SK-N-SH (cell line): ENCODE measurements around the gene AQP3. TPM values are rescaled to one million over a fixed set of nuclear protein-coding genes. Genes with fewer than 3 reads are reported as not detected.

Experiments used
- CTCF ChIA-PET: fragments of 300-600, 350-600 bp; formaldehyde crosslinking; extraction: SDS; loops from one replicate; lab custom pipeline; 2021; lab: Yijun Ruan, JAX
- POLR2A ChIA-PET: fragments of 350-600 bp; sonication (Branson Sonifier 250); formaldehyde crosslinking; extraction: SDS; loops from one replicate; lab custom pipeline; 2020; ENCODE audit warnings: antibody characterized with exemption, inconsistent platforms; lab: Yijun Ruan, JAX
- DNase-seq: peaks from one replicate; pipeline ENCODE4 v3.0.0; 2012
- H2AFZ ChIP-seq: fragments of 200-600 bp; sonication (generic); 2 replicates; pipeline ENCODE4 v1.8.1; 2016; ENCODE audit warnings: antibody characterized with exemption, mild to moderate bottlenecking, low read depth
- H3F3A ChIP-seq: fragments of 200-600 bp; sonication (generic); replicated peaks from 2 replicates; pipeline ENCODE3; 2016; ENCODE audit warnings: antibody characterized with exemption, mild to moderate bottlenecking; ENCODE audit not compliant: insufficient read depth
- H3K27ac ChIP-seq, 2 experiments: fragments of 200-500 bp in 1 of 2; fragments of 200-600 bp in 1 of 2; sonication (Bioruptor generic) in 1 of 2; sonication (generic), shearing (Covaris generic) in 1 of 2; 2 replicates each; pipeline versions ENCODE4 v1.5.1 to v1.6.1; 2014 to 2016; ENCODE audit warnings: low read depth in 2 of 2, inconsistent platforms in 1 of 2, low read length in 1 of 2, mild to moderate bottlenecking in 1 of 2, mixed read lengths in 1 of 2
- H3K27me3 ChIP-seq: fragments of 200-600 bp; sonication (generic), shearing (Covaris generic); 2 replicates; pipeline ENCODE4 v1.6.1; 2016; ENCODE audit warnings: mixed run types; ENCODE audit not compliant: insufficient read depth
- H3K36me3 ChIP-seq, 2 experiments: fragments of 200-500 bp in 1 of 2; fragments of 200-600 bp in 1 of 2; sonication (Bioruptor generic) in 1 of 2; sonication (generic) in 1 of 2; replicated peaks in 1 of 2; 2 replicates each; pipeline versions ENCODE3 to v1.5.1; 2014 to 2016; ENCODE audit warnings: low read length in 1 of 2, mild to moderate bottlenecking in 1 of 2; ENCODE audit not compliant: insufficient read depth in 2 of 2, control insufficient read depth in 1 of 2
- H3K4me1 ChIP-seq, 2 experiments: fragments of 200-500 bp in 1 of 2; fragments of 200-600 bp in 1 of 2; sonication (Bioruptor generic) in 1 of 2; sonication (generic), shearing (Covaris generic) in 1 of 2; 2 replicates each; pipeline versions ENCODE4 v1.5.1 to v1.6.1; 2014 to 2016; ENCODE audit warnings: low read depth in 1 of 2, low read length in 1 of 2, mixed run types in 1 of 2; ENCODE audit not compliant: insufficient read depth in 2 of 2, control insufficient read depth in 1 of 2
- H3K4me2 ChIP-seq: fragments of 200-600 bp; sonication (generic), shearing (Covaris generic); 2 replicates; pipeline ENCODE4 v1.6.1; 2017; ENCODE audit warnings: mixed run types
- H3K4me3 ChIP-seq, 2 experiments: fragments of 200-500 bp in 1 of 2; fragments of 200-600 bp in 1 of 2; sonication (Bioruptor generic) in 1 of 2; sonication (generic), shearing (Covaris generic) in 1 of 2; 2 replicates each; pipeline versions ENCODE4 v1.5.1 to v1.8.1; 2014 to 2016; ENCODE audit warnings: low read depth in 2 of 2, inconsistent platforms in 1 of 2, low read length in 1 of 2, mild to moderate bottlenecking in 1 of 2, mixed read lengths in 1 of 2, moderate library complexity in 1 of 2
- H3K79me2 ChIP-seq: fragments of 200-600 bp; sonication (generic); 2 replicates; pipeline ENCODE4 v1.8.1; 2017; ENCODE audit warnings: mild to moderate bottlenecking; ENCODE audit not compliant: insufficient read depth
- H3K9ac ChIP-seq: fragments of 200-600 bp; sonication (generic); 2 replicates; pipeline ENCODE4 v1.6.1; 2017; ENCODE audit warnings: mixed run types
- H3K9me2 ChIP-seq: fragments of 200-600 bp; sonication (generic); 2 replicates; pipeline ENCODE4 v1.6.1; 2017; ENCODE audit warnings: mixed run types
- H3K9me3 ChIP-seq: fragments of 200-600 bp; sonication (generic); 2 replicates; pipeline ENCODE4 v1.6.1; 2017; ENCODE audit warnings: mixed run types, mild to moderate bottlenecking, moderate library complexity
- H4K20me1 ChIP-seq: fragments of 200-600 bp; sonication (generic); 2 replicates; pipeline ENCODE4 v1.6.1; 2017; ENCODE audit warnings: mild to moderate bottlenecking, mixed run types; ENCODE audit not compliant: insufficient read depth
- CHD2 ChIP-seq: fragments of 150-350 bp; IDR thresholded peaks from 2 replicates; pipeline ENCODE4 v1.6.1; 2018; ENCODE audit warnings: low read length; ENCODE audit not compliant: partially characterized antibody
- ELF1 ChIP-seq: IDR thresholded peaks from 2 replicates; pipeline ENCODE4 v1.4.0; 2012
- EP300 ChIP-seq, 2 experiments: IDR thresholded peaks; 2 replicates each; pipeline versions ENCODE4 v1.4.0 to v1.6.1; 2012; ENCODE audit warnings: borderline replicate concordance in 1 of 2, low read depth in 1 of 2, low read length in 1 of 2
- FOSL2 ChIP-seq: IDR thresholded peaks from 2 replicates; pipeline ENCODE4 v1.4.0; 2012; ENCODE audit warnings: low read depth, mild to moderate bottlenecking, moderate library complexity, borderline replicate concordance
- FOXM1 ChIP-seq: IDR thresholded peaks from 2 replicates; pipeline ENCODE4 v1.4.0; 2012; ENCODE audit warnings: low read depth, mild to moderate bottlenecking
- GABPA ChIP-seq: IDR thresholded peaks from 2 replicates; pipeline ENCODE4 v1.4.0; 2012; ENCODE audit warnings: low read depth, mild to moderate bottlenecking
- IRF3 ChIP-seq: fragments of 150-350 bp; IDR thresholded peaks from 2 replicates; pipeline ENCODE4 v1.6.1; 2016; ENCODE audit warnings: mild to moderate bottlenecking, low read depth, low read length
- MAX ChIP-seq: IDR thresholded peaks from 2 replicates; pipeline ENCODE4 v1.4.0; 2012; ENCODE audit warnings: low read depth
- MEF2A ChIP-seq: IDR thresholded peaks from 2 replicates; pipeline ENCODE4 v1.4.0; 2012; ENCODE audit warnings: low read depth, borderline replicate concordance
- MXI1 ChIP-seq: IDR thresholded peaks from 2 replicates; pipeline ENCODE4 v1.6.1; 2012; ENCODE audit warnings: mild to moderate bottlenecking, low read depth, low read length, improper control_type of control experiment
- PBX3 ChIP-seq: IDR thresholded peaks from 2 replicates; pipeline ENCODE4; 2012
- POLR2AphosphoS5 ChIP-seq: IDR thresholded peaks from 2 replicates; pipeline ENCODE4 v1.6.1; 2012; ENCODE audit warnings: low read depth, low read length
- RCOR1 ChIP-seq: fragments of 150-350 bp; IDR thresholded peaks from 2 replicates; pipeline ENCODE4 v1.6.1; 2017; ENCODE audit warnings: antibody characterized with exemption, low read length
- RFX5 ChIP-seq: IDR thresholded peaks from 2 replicates; pipeline ENCODE4 v1.6.1; 2012; ENCODE audit warnings: mild to moderate bottlenecking, improper control_type of control experiment, low read length
- SIN3A ChIP-seq: IDR thresholded peaks from 2 replicates; pipeline ENCODE4 v1.6.1; 2012; ENCODE audit warnings: low read depth, mild to moderate bottlenecking, low read length, moderate library complexity, borderline replicate concordance
- SMC3 ChIP-seq: IDR thresholded peaks from 2 replicates; pipeline ENCODE4 v1.6.1; 2012; ENCODE audit warnings: low read depth, low read length, improper control_type of control experiment
- TAF1 ChIP-seq: IDR thresholded peaks from 2 replicates; pipeline ENCODE4 v1.6.1; 2012; ENCODE audit warnings: low read depth, mild to moderate bottlenecking, low read length, moderate library complexity, borderline replicate concordance
- TEAD4 ChIP-seq: IDR thresholded peaks from 2 replicates; pipeline ENCODE4 v1.4.0; 2012; ENCODE audit warnings: mild to moderate bottlenecking, borderline replicate concordance; ENCODE audit not compliant: insufficient read depth
- USF1 ChIP-seq: IDR thresholded peaks from 2 replicates; pipeline ENCODE4 v1.4.0; 2012; ENCODE audit warnings: low read depth, borderline replicate concordance
- USF2 ChIP-seq: fragments of 150-350 bp; IDR thresholded peaks from 2 replicates; pipeline ENCODE4 v1.6.1; 2017; ENCODE audit warnings: antibody characterized with exemption, low read length, low read depth, borderline replicate concordance
- YY1 ChIP-seq: IDR thresholded peaks from 2 replicates; pipeline ENCODE4 v1.4.0; 2012; ENCODE audit warnings: low read depth, mild to moderate bottlenecking
- WGBS: methylation state at CpG from one replicate; pipeline ENCODE4 v1.1.6; 2017; ENCODE audit warnings: low lambda C conversion rate; 5-methylcytosine and 5-hydroxymethylcytosine counted together
- polyA plus RNA-seq, 3 experiments: library from polyadenylated mRNA; depleted of rRNA; stranded (reverse); fragments of >200 nt; gene quantifications; 2 replicates each; pipeline ENCODE4 v1.2.3, GENCODE V29; 2012

AQP3 gene
- polyA plus RNA-seq, 1 of the 3 experiments (the other 2 are of a cell fraction), result 0.64 TPM

- Histone ChIP-seq H3K36me3 (peaks cover 28 to 33% of the 10 kb centered on the region in 2 experiments), H2AFZ (peak within 1 kb of the TSS; percentile 76), H3K79me2 (peaks cover 36% of the 10 kb centered on the region), H3K9me3 (no peaks in the 10 kb centered on the region), H3K9me2 (no peaks in the 10 kb centered on the region), H3F3A (peaks cover 4% of the 10 kb centered on the region), H3K4me2 (peak within 1 kb of the TSS; percentile 85), H3K4me3 (peak within 1 kb of the TSS; percentile 74 to 79), H3K27ac (peak within 1 kb of the TSS; percentile 69 to 73), H3K9ac (peak within 1 kb of the TSS; percentile 73), H3K27me3 (no peaks in the 10 kb centered on the region), H3K4me1 (peaks cover 0 to 11% of the 10 kb centered on the region in 2 experiments; a peak in 1 of 4 replicates), H4K20me1 (no peaks in the 10 kb centered on the region)
- POLR2A ChIA-PET, result interaction anchor here (0.6 to 1.4 kb wide), 6 partner anchors 9 to 449 kb away, joined by 3 to 6 read pairs (median 4); no protein-coding TSS in a partner anchor
- TF ChIP-seq PBX3 (peak; percentile 35), MEF2A (no peak; the same call in 1 of the 2 replicates), USF2 (no peak), FOXM1 (no peak), SIN3A (peak; percentile 98), RFX5 (peak; percentile 61; the same call in 1 of the 2 replicates), MAX (peak; percentile 98), SMC3 (no peak), TEAD4 (no peak), YY1 (no peak), RCOR1 (no peak), USF1 (peak; percentile 88), POLR2AphosphoS5 (peak; percentile 94), IRF3 (no peak; the same call in 1 of the 2 replicates), CHD2 (peak; percentile 83), MXI1 (peak; percentile 100), TAF1 (peak; percentile 89), GABPA (peak; percentile 92), FOSL2 (no peak), EP300 (IDR thresholded peaks at IDR 0.05; ENCODE audit: borderline replicate concordance in 1 of 2, low read depth in 1 of 2, low read length in 1 of 2) (no peak), ELF1 (peak; percentile 91)
- WGBS, result 1% methylated on average over 29 of the region's 32 CpGs
- peak; percentile 96 for DNase-seq
- CTCF ChIA-PET, result interaction anchor here (0.7 to 3.5 kb wide), 7 partner anchors 21 to 1027 kb away, joined by 3 to 22 read pairs (median 5); partner anchors contain the start of gene AQP7
Measured at GRCh38 chr9:33473643-33474352, 26.4 kb upstream of the AQP3 start, which contains the start of gene NOL6. TSS of gene NOL6 (minus strand) at chr9:33473924. CDS start at chr9:33473842, 82 bp downstream.
